Umbilical cord (tissue), 2 donors: Measurements from ENCODE around the gene ATP10A. TPM values are rescaled to one million over a fixed set of nuclear protein-coding genes. Genes with fewer than 3 reads are reported as not detected.
"Not testable (repeated sequence)": the region's sequence is repeated elsewhere in the genome, so short reads cannot be mapped to it uniquely, and the experiment has no call there.

ENCODE experiments used
- DNase-seq: peaks from one replicate; pipeline ENCODE4 v3.0.0-alpha.2; 2015; ENCODE audit warnings: low spot score
- total RNA-seq: library from RNA; depleted of rRNA; stranded (reverse); fragments of >200 nt; gene quantifications from one replicate; pipeline ENCODE4 v1.2.3, GENCODE V29; 2014; ENCODE audit warnings: low replicate concordance; ENCODE audit not compliant: insufficient read depth

The ATP10A gene
- total RNA-seq, 1 donor from 2014 or later: 18.3 TPM

- no peak for DNase-seq
Observed at GRCh38 chr15:25882466-25882865, 19.3 kb upstream of the ATP10A start.

- not testable (repeated sequence) for DNase-seq
Observed at GRCh38 chr15:25880877-25881276, 17.8 kb upstream of the ATP10A start.

- peak; percentile 63 for DNase-seq
Observed at GRCh38 chr15:25880411-25880810, 17.3 kb upstream of the ATP10A start.

- no peak for DNase-seq
Observed at GRCh38 chr15:25879438-25879837, 16.3 kb upstream of the ATP10A start.

GRCh38 chr15:25877681-25878080 is 14.6 kb upstream of the ATP10A start:
- no peak for DNase-seq

GRCh38 chr15:25876231-25877140 is 13.4 kb upstream of the ATP10A start:
- DNase-seq: no peak

- no peak for DNase-seq
Observed at GRCh38 chr15:25875566-25875965, 12.4 kb upstream of the ATP10A start.

- no peak for DNase-seq
Observed at GRCh38 chr15:25874379-25874778, 11.3 kb upstream of the ATP10A start.

GRCh38 chr15:25871403-25871802 is 8.3 kb upstream of the ATP10A start:
- no peak for DNase-seq

GRCh38 chr15:25870938-25871337 is 7.8 kb upstream of the ATP10A start:
- no peak for DNase-seq

- no peak for DNase-seq
Observed at GRCh38 chr15:25869701-25870100, 6.6 kb upstream of the ATP10A start.

- no peak for DNase-seq
Observed at GRCh38 chr15:25866874-25867273, 3.7 kb upstream of the ATP10A start.

GRCh38 chr15:25866251-25866650 is 3.1 kb upstream of the ATP10A start:
- no peak for DNase-seq

GRCh38 chr15:25864966-25865365 is 1.8 kb upstream of the ATP10A start:
- no peak for DNase-seq

- no peak for DNase-seq
Observed at GRCh38 chr15:25863968-25864580, 947 bp upstream of the ATP10A start.

GRCh38 chr15:25862472-25863110 is 536 bp downstream of the ATP10A start:
- DNase-seq: peak; percentile 26

- DNase-seq: no peak
Observed at GRCh38 chr15:25862071-25862471, 1.1 kb downstream of the ATP10A start.

GRCh38 chr15:25860885-25861866 is 2.0 kb downstream of the ATP10A start:
- DNase-seq: no peak

GRCh38 chr15:25859838-25860645 is 3.1 kb downstream of the ATP10A start:
- DNase-seq: no peak

GRCh38 chr15:25858952-25859760 is 4.0 kb downstream of the ATP10A start:
- DNase-seq: no peak
